ENCODE results near the gene ZBTB7B.
"Not testable (repeated sequence)": the region's sequence is repeated elsewhere in the genome, so short reads cannot be mapped to it uniquely, and the experiment has no call there.

ZBTB7B gene

GRCh38 chr1:154969246-154969645 is 33.4 kb upstream of the ZBTB7B start:
- DNase-seq = no peak

GRCh38 chr1:154969860-154970452 is 32.6 kb upstream of the ZBTB7B start:
- DNase-seq = no peak

- DNase-seq = peak; percentile 51
Measured at GRCh38 chr1:154970631-154971340, 31.8 kb upstream of the ZBTB7B start, which contains the start of gene SHC1. Gene SHC1, minus strand, starts transcription at chr1:154970747. Its CDS starts 221 bp downstream, at chr1:154970526.

- DNase-seq = no peak
Measured at GRCh38 chr1:154971341-154971998, 31.1 kb upstream of the ZBTB7B start.

GRCh38 chr1:154972213-154972516 is 30.4 kb upstream of the ZBTB7B start:
- DNase-seq = no peak

- DNase-seq = no peak
Measured at GRCh38 chr1:154972517-154973343, 29.9 kb upstream of the ZBTB7B start.

- DNase-seq = peak; percentile 93
Measured at GRCh38 chr1:154973344-154974101, 29.1 kb upstream of the ZBTB7B start.

- peak; percentile 97 for DNase-seq
Measured at GRCh38 chr1:154974102-154974807, 28.3 kb upstream of the ZBTB7B start, which contains the start of gene CKS1B. Gene CKS1B, plus strand, starts transcription at chr1:154974681. Its CDS starts 65 bp downstream, at chr1:154974746.

- peak; percentile 92 for DNase-seq
Measured at GRCh38 chr1:154974808-154975408, 27.7 kb upstream of the ZBTB7B start.

GRCh38 chr1:154975409-154976059 is 27.1 kb upstream of the ZBTB7B start:
- peak; percentile 72 for DNase-seq

- not testable (repeated sequence) for DNase-seq
Measured at GRCh38 chr1:154977762-154978161, 24.8 kb upstream of the ZBTB7B start.

- DNase-seq = no peak
Measured at GRCh38 chr1:154978360-154978759, 24.2 kb upstream of the ZBTB7B start.

GRCh38 chr1:154982341-154982740 is 20.3 kb upstream of the ZBTB7B start:
- DNase-seq = no peak

GRCh38 chr1:154982897-154983648 is 19.5 kb upstream of the ZBTB7B start, which contains the start of gene FLAD1:
Gene FLAD1, plus strand, starts transcription at chr1:154983344. Its CDS starts 351 bp downstream, at chr1:154983695.
- DNase-seq = peak; percentile 97

- peak; percentile 26 for DNase-seq
Measured at GRCh38 chr1:154983776-154984466, 18.7 kb upstream of the ZBTB7B start.

- DNase-seq = not testable (repeated sequence)
Measured at GRCh38 chr1:154986736-154987135, 15.9 kb upstream of the ZBTB7B start.

GRCh38 chr1:154987326-154987725 is 15.3 kb upstream of the ZBTB7B start:
- no peak for DNase-seq

- no peak for DNase-seq
Measured at GRCh38 chr1:154988058-154988954, 14.3 kb upstream of the ZBTB7B start.
